Fibroblast of mammary gland (primary cell): ENCODE data around the gene GLS2.

Experiments
- DNase-seq: peaks from one replicate; pipeline ENCODE4 v3.0.0-alpha.2; 2010; ENCODE audit warnings: low read depth
- H3K4me3 ChIP-seq: 2 replicates; pipeline ENCODE4 v1.5.1; 2011; ENCODE audit warnings: low read depth, mild to moderate bottlenecking, low read length, moderate library complexity; ENCODE audit not compliant: control insufficient read depth
- TF ChIP-seq, protein P1 (sequence below): conservative IDR thresholded peaks from 2 replicates; pipeline ENCODE4 v1.5.1; 2011; ENCODE audit warnings: low read depth, low read length, inconsistent platforms; ENCODE audit not compliant: control insufficient read depth, insufficient read depth

Gene GLS2

DNA sequence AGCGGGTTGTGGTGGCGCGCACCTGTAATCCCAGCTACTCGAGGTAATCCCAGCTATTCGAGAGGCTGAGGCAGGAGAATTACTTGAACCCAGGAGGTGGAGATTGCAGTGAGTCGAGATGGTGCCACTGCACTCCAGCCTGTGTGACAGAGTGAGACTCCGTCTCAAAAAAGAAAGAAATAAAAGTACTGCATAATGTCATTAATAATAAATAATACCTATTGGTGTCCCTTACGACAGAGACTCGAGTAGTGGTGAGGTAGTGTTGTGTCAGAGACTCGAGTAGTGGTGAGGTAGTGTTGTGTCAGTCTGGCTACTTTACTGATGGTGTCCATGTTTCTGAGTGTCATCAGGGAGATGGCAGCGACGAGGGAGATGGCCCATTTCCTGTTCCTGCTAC lies 1.3 kb downstream of the GLS2 start:
- H3K4me3 ChIP-seq, result no peak overlapping the region
- TF ChIP-seq, protein P1, sequence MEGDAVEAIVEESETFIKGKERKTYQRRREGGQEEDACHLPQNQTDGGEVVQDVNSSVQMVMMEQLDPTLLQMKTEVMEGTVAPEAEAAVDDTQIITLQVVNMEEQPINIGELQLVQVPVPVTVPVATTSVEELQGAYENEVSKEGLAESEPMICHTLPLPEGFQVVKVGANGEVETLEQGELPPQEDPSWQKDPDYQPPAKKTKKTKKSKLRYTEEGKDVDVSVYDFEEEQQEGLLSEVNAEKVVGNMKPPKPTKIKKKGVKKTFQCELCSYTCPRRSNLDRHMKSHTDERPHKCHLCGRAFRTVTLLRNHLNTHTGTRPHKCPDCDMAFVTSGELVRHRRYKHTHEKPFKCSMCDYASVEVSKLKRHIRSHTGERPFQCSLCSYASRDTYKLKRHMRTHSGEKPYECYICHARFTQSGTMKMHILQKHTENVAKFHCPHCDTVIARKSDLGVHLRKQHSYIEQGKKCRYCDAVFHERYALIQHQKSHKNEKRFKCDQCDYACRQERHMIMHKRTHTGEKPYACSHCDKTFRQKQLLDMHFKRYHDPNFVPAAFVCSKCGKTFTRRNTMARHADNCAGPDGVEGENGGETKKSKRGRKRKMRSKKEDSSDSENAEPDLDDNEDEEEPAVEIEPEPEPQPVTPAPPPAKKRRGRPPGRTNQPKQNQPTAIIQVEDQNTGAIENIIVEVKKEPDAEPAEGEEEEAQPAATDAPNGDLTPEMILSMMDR, result no peak
- DNase-seq, result no peak

DNA sequence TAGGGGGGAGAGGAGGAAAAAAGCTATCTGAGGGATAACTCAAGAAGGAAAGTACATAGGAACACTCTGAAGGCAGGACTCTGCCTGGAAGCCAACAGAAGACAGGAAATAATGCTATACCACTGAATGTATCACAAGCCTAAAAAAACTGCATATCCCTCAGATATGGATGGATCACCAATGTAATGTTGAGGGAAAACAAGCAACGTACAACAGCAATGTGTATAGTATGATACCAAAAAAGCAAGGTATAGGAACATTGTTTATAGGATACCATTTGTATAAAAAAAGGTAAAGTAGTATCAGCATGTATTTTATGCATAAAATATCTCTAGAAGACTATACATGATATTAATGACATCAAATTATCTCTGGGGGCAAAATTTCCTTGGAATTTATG lies 3.4 kb downstream of the GLS2 start:
- H3K4me3 ChIP-seq, result no peak overlapping the region
- DNase-seq, result no peak
- TF ChIP-seq, protein P1, result no peak

DNA sequence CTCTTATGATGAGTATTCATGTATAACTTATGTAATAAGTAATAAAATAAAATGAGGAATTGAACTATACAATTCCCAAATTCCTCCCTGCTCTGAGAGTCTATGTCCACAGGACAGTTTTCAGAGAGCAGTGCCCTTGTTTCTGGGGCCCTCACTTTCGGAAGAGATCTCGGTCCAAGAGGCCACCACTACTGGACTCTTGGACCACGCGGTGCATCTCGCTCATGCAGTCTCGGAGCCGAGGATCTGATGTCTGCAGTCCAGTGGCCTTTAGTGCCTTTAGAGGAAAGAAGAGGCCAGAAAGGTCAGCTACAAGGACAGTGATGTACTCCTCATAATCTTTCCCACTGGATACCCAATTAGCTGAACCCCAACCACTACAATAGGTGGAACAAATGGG lies 8.3 kb downstream of the GLS2 start:
- no peak overlapping the region for H3K4me3 ChIP-seq
- DNase-seq, result no peak
- TF ChIP-seq, protein P1, result no peak

DNA sequence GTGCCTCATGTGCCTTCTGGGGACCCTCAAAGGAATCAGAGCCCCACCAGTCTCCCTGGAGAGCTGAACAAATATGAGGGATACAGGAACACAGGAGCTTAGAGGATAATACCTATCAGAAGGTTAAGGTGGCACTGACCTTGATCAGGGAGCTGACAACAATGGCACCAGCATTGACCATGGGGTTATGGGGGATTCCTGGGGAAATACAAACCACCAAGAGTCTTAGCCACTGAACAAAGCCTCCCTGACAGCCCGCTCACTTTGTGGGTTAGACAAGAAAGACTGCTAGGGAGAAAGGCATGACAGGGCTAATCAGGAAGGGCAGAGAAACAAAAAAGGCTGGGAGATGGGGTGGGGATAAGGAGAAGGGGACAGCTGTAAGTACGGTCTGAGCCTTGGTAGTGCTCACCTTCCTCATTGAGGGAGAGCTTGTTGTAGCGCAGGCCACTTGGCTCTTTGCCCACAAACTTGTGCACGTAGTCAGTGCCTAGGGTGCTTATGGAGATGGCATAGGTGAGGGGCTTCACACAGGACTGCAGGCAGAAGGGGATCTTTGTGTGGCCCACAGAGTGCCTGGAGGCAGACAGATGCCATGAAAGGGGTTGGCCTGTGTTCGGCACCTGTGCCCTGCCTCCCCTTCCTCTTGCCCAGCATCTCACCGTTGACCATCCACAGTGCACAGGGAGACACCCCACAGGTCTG lies 10.3 kb downstream of the GLS2 start:
- TF ChIP-seq, protein P1, result no peak
- no peak for DNase-seq

GRCh38 chr12:56476972-56477432 lies 11.0 kb downstream of the GLS2 start:
- DNase-seq, result no peak
- TF ChIP-seq, protein P1, result no peak
- no peak overlapping the region for H3K4me3 ChIP-seq

More for the DNA sequence above, 10.3 kb downstream of the GLS2 start:
- no peak overlapping the region for H3K4me3 ChIP-seq

- no peak overlapping the region for H3K4me3 ChIP-seq
- DNase-seq, result no peak
These were observed 11.8 kb downstream of the GLS2 start for GRCh38 chr12:56476143-56476542.

More at GRCh38 chr12:56476143-56476542, 11.8 kb downstream of the GLS2 start:
- TF ChIP-seq, protein P1, result no peak
